Naive thymus-derived CD4-positive, alpha-beta T cell (primary cell): ENCODE measurements around the gene REC114. TPM values are rescaled to one million over a fixed set of nuclear protein-coding genes. Genes with fewer than 3 reads are reported as not detected.
"Not testable (repeated sequence)": the region's sequence is repeated elsewhere in the genome, so short reads cannot be mapped to it uniquely, and the experiment has no call there.

ENCODE experiments used
- ATAC-seq: fragments of 150-1000 bp; cut with Tn5 transposase; 2 replicates; pipeline ENCODE4 v1.10.0; 2021; ENCODE audit warnings: mild to moderate bottlenecking, moderate library complexity
- CTCF ChIA-PET: fragments of 350-600 bp; sonication (Branson Sonifier 250); formaldehyde crosslinking; loops from one replicate; lab custom pipeline; 2021; ENCODE audit warnings: antibody characterized with exemption; lab: Charles Lee
- POLR2A ChIA-PET: fragments of 350-600 bp; sonication (Branson Sonifier 250); formaldehyde crosslinking; loops from one replicate; lab custom pipeline; 2021; ENCODE audit warnings: antibody characterized with exemption, inconsistent platforms; lab: Charles Lee
- DNase-seq, 9 donors: peaks; one replicate each; pipeline versions ENCODE4 v3.0.0 to v3.0.0-alpha.2; 2020 to 2022; ENCODE audit warnings: mixed read lengths in 1 of 9
- H3K27ac ChIP-seq: one replicate; pipeline ENCODE4 v1.7.0; 2013; ENCODE audit warnings: mild to moderate bottlenecking, low read depth, low read length, moderate library complexity
- H3K27me3 ChIP-seq, 2 donors: one replicate each; pipeline ENCODE4 v1.7.0; 2013; ENCODE audit warnings: low read length in 2 of 2, mild to moderate bottlenecking in 2 of 2, moderate library complexity in 2 of 2; ENCODE audit not compliant: control insufficient read depth in 2 of 2, insufficient read depth in 2 of 2
- H3K36me3 ChIP-seq, 3 experiments: 1 replicate in 2 of 3; 2 replicates in 1 of 3; pipeline ENCODE4 v1.7.0; 2013; ENCODE audit warnings: low read length in 3 of 3, mild to moderate bottlenecking in 3 of 3, moderate library complexity in 1 of 3; ENCODE audit not compliant: insufficient read depth in 3 of 3, control insufficient read depth in 2 of 3
- H3K4me1 ChIP-seq, 2 donors: one replicate each; pipeline ENCODE4 v1.7.0; 2013; ENCODE audit warnings: low read length in 2 of 2, mild to moderate bottlenecking in 2 of 2, moderate library complexity in 1 of 2; ENCODE audit not compliant: control insufficient read depth in 2 of 2, insufficient read depth in 2 of 2
- H3K4me3 ChIP-seq: 2 replicates; pipeline ENCODE4 v1.7.0; 2013; ENCODE audit warnings: mild to moderate bottlenecking, low read length
- H3K9me3 ChIP-seq, 3 experiments: 1 replicate in 2 of 3; 2 replicates in 1 of 3; pipeline ENCODE4 v1.7.0; 2013; ENCODE audit warnings: low read length in 3 of 3; ENCODE audit not compliant: control insufficient read depth in 2 of 3
- H3K27ac Mint-ChIP-seq, 9 donors: one replicate each; pipeline ENCODE4 v1.8.0; 2020 to 2022; ENCODE audit warnings: mixed read lengths in 9 of 9, mild to moderate bottlenecking in 8 of 9, moderate library complexity in 5 of 9, inconsistent platforms in 2 of 9
- H3K27me3 Mint-ChIP-seq, 5 donors: one replicate each; pipeline ENCODE4 v1.8.0; 2021 to 2022; ENCODE audit warnings: mixed read lengths in 5 of 5, mild to moderate bottlenecking in 1 of 5
- H3K36me3 Mint-ChIP-seq, 5 donors: one replicate each; pipeline ENCODE4 v1.8.0; 2020 to 2022; ENCODE audit warnings: mixed read lengths in 5 of 5, mild to moderate bottlenecking in 3 of 5, inconsistent platforms in 1 of 5
- H3K4me1 Mint-ChIP-seq, 7 donors: one replicate each; pipeline ENCODE4 v1.8.0; 2020 to 2022; ENCODE audit warnings: mixed read lengths in 7 of 7, mild to moderate bottlenecking in 3 of 7, inconsistent platforms in 1 of 7
- H3K4me3 Mint-ChIP-seq, 10 donors: one replicate each; pipeline ENCODE4 v1.8.0; 2020 to 2022; ENCODE audit warnings: mild to moderate bottlenecking in 10 of 10, mixed read lengths in 10 of 10, moderate library complexity in 6 of 10, inconsistent platforms in 2 of 10
- H3K9me3 Mint-ChIP-seq, 11 donors: one replicate each; pipeline ENCODE4 v1.8.0; 2020 to 2022; ENCODE audit warnings: mixed read lengths in 11 of 11, mild to moderate bottlenecking in 4 of 11, inconsistent platforms in 1 of 11, moderate library complexity in 1 of 11
- intact Hi-C, 2 donors: fragments of 100-400 bp; cut with micrococcal nuclease; formaldehyde crosslinking; loops; one replicate each; pipeline ENCODE4 v1.15.1; 2023
- polyA plus RNA-seq, 2 donors: library from polyadenylated mRNA; unstranded; fragments of 300-500 nt; fragmentation: Illumina TruSeq; gene quantifications; one replicate each; pipeline ENCODE4 v1.2.3, GENCODE V29; 2021
- total RNA-seq, 6 experiments: library from RNA in 5 of 6; stranded (reverse) in 5 of 6; gene quantifications; 1 replicate in 5 of 6; 2 replicates in 1 of 6; pipeline ENCODE4 v1.2.3 and lab custom pipeline; 2021 to 2026

REC114 gene, protein sequence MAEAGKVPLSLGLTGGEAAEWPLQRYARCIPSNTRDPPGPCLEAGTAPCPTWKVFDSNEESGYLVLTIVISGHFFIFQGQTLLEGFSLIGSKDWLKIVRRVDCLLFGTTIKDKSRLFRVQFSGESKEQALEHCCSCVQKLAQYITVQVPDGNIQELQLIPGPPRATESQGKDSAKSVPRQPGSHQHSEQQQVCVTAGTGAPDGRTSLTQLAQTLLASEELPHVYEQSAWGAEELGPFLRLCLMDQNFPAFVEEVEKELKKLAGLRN
- not detected for total RNA-seq
- polyA plus RNA-seq = not detected
- total RNA-seq (lab: John Stamatoyannopoulos, UW) = not detected

DNA sequence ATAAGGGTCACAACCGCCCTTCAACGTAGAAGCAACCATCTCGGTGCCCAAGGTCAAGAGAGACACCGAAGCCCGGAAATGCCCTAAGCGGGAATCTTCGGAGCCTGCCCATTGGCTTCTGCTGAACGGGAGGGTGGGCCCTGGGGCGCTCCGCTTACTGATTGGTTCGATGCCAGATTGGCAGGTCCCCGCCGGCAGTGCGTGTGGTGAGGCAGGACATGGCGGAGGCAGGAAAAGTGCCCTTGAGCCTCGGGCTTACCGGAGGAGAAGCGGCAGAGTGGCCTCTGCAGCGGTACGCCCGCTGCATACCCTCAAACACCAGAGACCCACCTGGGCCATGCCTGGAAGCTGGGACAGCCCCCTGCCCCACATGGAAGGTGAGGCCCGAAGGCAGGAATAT lies at the start of gene REC114:
Gene REC114, plus strand, starts transcription at position 197 of the 400 bp plus-strand sequence. Its CDS starts 22 bp downstream, at position 219.
- Mint-ChIP-seq H3K4me3 (no peak within 1 kb of the TSS), H3K36me3 (peaks cover 0 to 6% (median 5%) of the 10 kb centered on the region in 5 donors), H3K9me3 (peaks cover 0 to 6% (median 0%) of the 10 kb centered on the region in 11 donors), H3K27me3 (peaks cover 13 to 28% (median 23%) of the 10 kb centered on the region in 5 donors), H3K27ac (no peak within 1 kb of the TSS), H3K4me1 (peaks cover 0 to 6% (median 4%) of the 10 kb centered on the region in 7 donors)
- Histone ChIP-seq H3K27ac (no peak within 1 kb of the TSS), H3K27me3 (no peaks in the 10 kb centered on the region), H3K36me3 (no peaks in the 10 kb centered on the region), H3K4me3 (no peak within 1 kb of the TSS), H3K9me3 (no peaks in the 10 kb centered on the region), H3K4me1 (no peaks in the 10 kb centered on the region)
- DNase-seq = no peak
- intact Hi-C loops = no loop called here
- no peak for ATAC-seq
- CTCF ChIA-PET = no interaction called here
- POLR2A ChIA-PET = interaction anchor here (0.6 kb wide), 1 partner anchor 1709 kb away, joined by 3 read pairs; no protein-coding TSS in a partner anchor

DNA sequence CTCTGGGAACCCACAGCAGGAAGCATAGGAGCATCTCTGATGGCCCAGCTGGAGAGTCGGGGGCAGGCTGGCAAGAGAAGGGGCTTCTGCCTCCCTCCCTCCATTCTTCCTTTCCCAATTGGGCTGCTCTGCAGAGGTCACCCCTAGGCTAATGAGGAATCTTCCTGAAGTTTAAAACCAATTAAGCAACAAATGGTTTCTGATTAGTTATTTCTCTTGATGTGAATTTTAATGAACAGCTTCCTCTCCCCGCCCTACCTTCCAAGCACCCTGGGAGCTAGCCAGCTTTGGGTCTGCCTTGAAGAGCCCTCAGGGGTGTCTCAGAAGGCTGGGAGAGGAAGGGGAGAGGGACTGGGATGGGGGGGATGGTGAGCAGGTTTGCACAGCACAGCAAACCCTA lies 49.6 kb upstream of the REC114 start:
- H3K4me3 ChIP-seq = no peak overlapping the region
- H3K4me1 ChIP-seq = no peaks in the 10 kb centered on the region
- ATAC-seq (no peak), DNase-seq (no peak)
- Mint-ChIP-seq H3K4me3 (no peak overlapping the region), H3K27me3 (peaks cover 2 to 30% (median 22%) of the 10 kb centered on the region in 5 donors), H3K4me1 (no peaks in the 10 kb centered on the region), H3K9me3 (peaks cover 0 to 1% (median 0%) of the 10 kb centered on the region in 11 donors), H3K27ac (no peak overlapping the region), H3K36me3 (no peaks in the 10 kb centered on the region)
- POLR2A ChIA-PET = no interaction called here
- no peaks in the 10 kb centered on the region for H3K36me3 ChIP-seq
- H3K27me3 ChIP-seq = no peaks in the 10 kb centered on the region
- CTCF ChIA-PET = no interaction called here
- no peaks in the 10 kb centered on the region for H3K9me3 ChIP-seq
- intact Hi-C loops = no loop called here
- H3K27ac ChIP-seq = no peak overlapping the region

GRCh38 chr15:73394782-73395181 lies 48.2 kb upstream of the REC114 start:
- Histone ChIP-seq H3K9me3 (no peaks in the 10 kb centered on the region), H3K27me3 (no peaks in the 10 kb centered on the region), H3K4me3 (no peak overlapping the region), H3K27ac (no peak overlapping the region), H3K4me1 (no peaks in the 10 kb centered on the region), H3K36me3 (no peaks in the 10 kb centered on the region)
- DNase-seq (no peak), ATAC-seq (no peak)
- H3K9me3 Mint-ChIP-seq = peaks cover 0 to 2% (median 0%) of the 10 kb centered on the region in 11 donors
- no peaks in the 10 kb centered on the region for H3K36me3 Mint-ChIP-seq
- CTCF ChIA-PET = no interaction called here
- H3K27ac Mint-ChIP-seq = no peak overlapping the region
- intact Hi-C loops = no loop called here
- H3K27me3 Mint-ChIP-seq = peaks cover 5 to 41% (median 19%) of the 10 kb centered on the region in 5 donors
- POLR2A ChIA-PET = no interaction called here
- no peak overlapping the region for H3K4me3 Mint-ChIP-seq
- H3K4me1 Mint-ChIP-seq = no peaks in the 10 kb centered on the region

- Mint-ChIP-seq H3K27ac (no peak overlapping the region), H3K36me3 (no peaks in the 10 kb centered on the region), H3K4me1 (no peaks in the 10 kb centered on the region), H3K9me3 (peaks cover 0 to 2% (median 0%) of the 10 kb centered on the region in 11 donors), H3K4me3 (no peak overlapping the region), H3K27me3 (peaks cover 7 to 40% (median 19%) of the 10 kb centered on the region in 5 donors)
- intact Hi-C loops = no loop called here
- no peak for DNase-seq
- Histone ChIP-seq H3K4me1 (no peaks in the 10 kb centered on the region), H3K27me3 (no peaks in the 10 kb centered on the region), H3K4me3 (no peak overlapping the region), H3K9me3 (no peaks in the 10 kb centered on the region), H3K36me3 (no peaks in the 10 kb centered on the region), H3K27ac (no peak overlapping the region)
- no peak for ATAC-seq
- CTCF ChIA-PET = no interaction called here
- POLR2A ChIA-PET = no interaction called here
Measured at GRCh38 chr15:73395671-73396070, 47.3 kb upstream of the REC114 start.

DNA sequence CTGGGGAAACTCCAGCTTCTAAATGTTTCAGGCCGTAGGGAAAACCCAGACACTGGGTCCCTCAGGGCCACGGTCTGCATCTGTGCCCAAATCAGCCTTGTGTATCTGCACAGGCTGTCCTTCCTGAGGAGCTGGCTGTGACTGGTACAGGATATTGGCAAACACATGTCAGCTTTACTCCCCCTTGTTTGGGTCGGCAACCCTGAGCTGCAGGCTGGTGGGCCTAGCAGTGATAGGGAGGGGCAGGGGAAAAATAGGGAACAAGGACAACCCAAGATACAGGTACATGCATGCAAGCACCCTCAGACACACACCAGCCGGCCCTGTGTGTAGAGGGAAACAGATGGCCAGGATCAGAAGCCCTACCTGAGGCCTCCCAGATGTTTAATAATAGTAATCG lies 45.5 kb upstream of the REC114 start:
- no peaks in the 10 kb centered on the region for H3K36me3 ChIP-seq
- H3K4me3 ChIP-seq = no peak overlapping the region

GRCh38 chr15:73398861-73399260 lies 44.1 kb upstream of the REC114 start:
- Mint-ChIP-seq H3K9me3 (peaks cover 0 to 2% (median 0%) of the 10 kb centered on the region in 11 donors), H3K4me1 (no peaks in the 10 kb centered on the region), H3K4me3 (no peak overlapping the region), H3K27me3 (peaks cover 6 to 25% (median 9%) of the 10 kb centered on the region in 5 donors), H3K36me3 (no peaks in the 10 kb centered on the region), H3K27ac (no peak overlapping the region)
- H3K9me3 ChIP-seq = no peaks in the 10 kb centered on the region
- ATAC-seq (no peak), DNase-seq (no peak)
- no peaks in the 10 kb centered on the region for H3K4me1 ChIP-seq
- no peaks in the 10 kb centered on the region for H3K27me3 ChIP-seq
- H3K4me3 ChIP-seq = no peak overlapping the region
- H3K36me3 ChIP-seq = no peaks in the 10 kb centered on the region
- intact Hi-C loops = no loop called here
- H3K27ac ChIP-seq = no peak overlapping the region
- POLR2A ChIA-PET = no interaction called here
- CTCF ChIA-PET = no interaction called here

More for the DNA sequence above, 45.5 kb upstream of the REC114 start:
- no peak overlapping the region for H3K27ac ChIP-seq
- no peaks in the 10 kb centered on the region for H3K36me3 Mint-ChIP-seq
- intact Hi-C loops = no loop called here
- H3K4me3 Mint-ChIP-seq = no peak overlapping the region
- H3K27ac Mint-ChIP-seq = no peak overlapping the region
- ChIA-PET CTCF (no interaction called here), POLR2A (no interaction called here)
- H3K9me3 Mint-ChIP-seq = peaks cover 0 to 2% (median 0%) of the 10 kb centered on the region in 11 donors
- H3K4me1 ChIP-seq = no peaks in the 10 kb centered on the region
- DNase-seq = no peak
- no peaks in the 10 kb centered on the region for H3K9me3 ChIP-seq
- peaks cover 7 to 25% (median 11%) of the 10 kb centered on the region in 5 donors for H3K27me3 Mint-ChIP-seq
- H3K27me3 ChIP-seq = no peaks in the 10 kb centered on the region
- no peak for ATAC-seq
- no peaks in the 10 kb centered on the region for H3K4me1 Mint-ChIP-seq

DNA sequence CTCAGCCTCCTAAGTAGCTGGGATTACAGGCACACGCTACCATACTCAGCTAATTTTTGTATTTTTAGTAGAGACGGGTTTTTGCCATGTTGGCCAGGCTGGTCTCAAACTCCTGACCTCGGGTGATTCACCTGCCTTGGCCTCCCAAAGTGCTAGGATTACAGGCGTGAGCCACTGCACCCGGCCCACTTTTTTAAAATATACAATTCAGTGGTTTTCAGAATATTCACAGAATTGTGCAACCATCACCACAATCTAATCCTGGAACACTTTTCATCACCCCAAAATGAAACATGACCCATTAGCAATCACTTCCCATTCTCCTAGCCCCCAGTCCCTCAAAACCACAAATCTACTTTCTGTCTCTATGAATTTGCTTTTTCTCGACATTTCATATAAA lies 42.7 kb upstream of the REC114 start:
- H3K4me3 Mint-ChIP-seq, H3K27ac Mint-ChIP-seq, H3K4me1 ChIP-seq, intact Hi-C loops, DNase-seq, H3K9me3 Mint-ChIP-seq, ATAC-seq, H3K36me3 ChIP-seq, H3K9me3 ChIP-seq, H3K27ac ChIP-seq, POLR2A ChIA-PET, CTCF ChIA-PET, H3K27me3 ChIP-seq, H3K36me3 Mint-ChIP-seq, H3K4me3 ChIP-seq, H3K4me1 Mint-ChIP-seq: not testable (repeated sequence)
- peaks cover 5 to 31% (median 10%) of the 10 kb centered on the region in 5 donors for H3K27me3 Mint-ChIP-seq
